Osteocyte (in vitro differentiated cells): ENCODE results near the gene TENM3. TPM values are rescaled to one million over a fixed set of nuclear protein-coding genes. Genes with fewer than 3 reads are reported as not detected.

Experiments used
- DNase-seq: peaks from one replicate; pipeline ENCODE4 v3.0.0; 2021; ENCODE audit warnings: mixed read lengths; ENCODE audit not compliant: unreplicated experiment; ENCODE audit errors: extremely low spot score
- H3K27ac Mint-ChIP-seq: one replicate; pipeline ENCODE4 v1.8.0; 2021; ENCODE audit warnings: mild to moderate bottlenecking, mixed read lengths; ENCODE audit not compliant: unreplicated experiment
- H3K27me3 Mint-ChIP-seq: one replicate; pipeline ENCODE4 v1.8.0; 2021; ENCODE audit warnings: mixed read lengths; ENCODE audit not compliant: unreplicated experiment
- H3K36me3 Mint-ChIP-seq: one replicate; pipeline ENCODE4 v1.8.0; 2021; ENCODE audit warnings: mixed read lengths; ENCODE audit not compliant: unreplicated experiment
- H3K4me1 Mint-ChIP-seq: one replicate; pipeline ENCODE4 v1.8.0; 2021; ENCODE audit warnings: mixed read lengths; ENCODE audit not compliant: unreplicated experiment
- H3K4me3 Mint-ChIP-seq: one replicate; pipeline ENCODE4 v1.8.0; 2021; ENCODE audit warnings: mild to moderate bottlenecking, moderate library complexity, mixed read lengths; ENCODE audit not compliant: unreplicated experiment
- H3K9me3 Mint-ChIP-seq: one replicate; pipeline ENCODE4 v1.8.0; 2021; ENCODE audit warnings: mixed read lengths; ENCODE audit not compliant: unreplicated experiment
- CTCF ChIP-seq: fragments of 200-600 bp; sonication (generic); IDR thresholded peaks from 2 replicates; pipeline ENCODE4 v1.5.0; 2021; ENCODE audit warnings: antibody characterized with exemption, mild to moderate bottlenecking, moderate library complexity
- total RNA-seq: library from RNA; stranded (reverse); gene quantifications from 2 replicates; pipeline ENCODE4 v1.2.1, GENCODE V29; 2021

Gene TENM3
- total RNA-seq, 1 donor from 2014 or later, result 78.3 TPM

GRCh38 chr4:182839256-182839655 is 596.1 kb downstream of the TENM3 start:
- no peaks in the 10 kb centered on the region for H3K9me3 Mint-ChIP-seq
- no peak overlapping the region for H3K27ac Mint-ChIP-seq
- TF ChIP-seq CTCF, result no peak
- no peaks in the 10 kb centered on the region for H3K36me3 Mint-ChIP-seq
- no peaks in the 10 kb centered on the region for H3K4me1 Mint-ChIP-seq
- peaks cover 12% of the 10 kb centered on the region for H3K27me3 Mint-ChIP-seq
- H3K4me3 Mint-ChIP-seq, result no peak overlapping the region
- no peak for DNase-seq

- Mint-ChIP-seq H3K4me1 (no peaks in the 10 kb centered on the region), H3K4me3 (no peak overlapping the region), H3K27ac (no peak overlapping the region), H3K9me3 (no peaks in the 10 kb centered on the region), H3K27me3 (peaks cover 12% of the 10 kb centered on the region), H3K36me3 (no peaks in the 10 kb centered on the region)
- DNase-seq, result no peak
- TF ChIP-seq CTCF, result no peak
Observed at GRCh38 chr4:182840108-182840507, 596.9 kb downstream of the TENM3 start.

GRCh38 chr4:182842104-182842600 is 599.0 kb downstream of the TENM3 start:
- no peak for TF ChIP-seq CTCF
- H3K4me1 Mint-ChIP-seq, result no peaks in the 10 kb centered on the region

GRCh38 chr4:182842759-182843390 is 599.7 kb downstream of the TENM3 start:
- no peak overlapping the region for H3K4me3 Mint-ChIP-seq
- no peaks in the 10 kb centered on the region for H3K9me3 Mint-ChIP-seq
- H3K27ac Mint-ChIP-seq, result no peak overlapping the region
- no peaks in the 10 kb centered on the region for H3K4me1 Mint-ChIP-seq
- TF ChIP-seq CTCF, result no peak
- no peaks in the 10 kb centered on the region for H3K36me3 Mint-ChIP-seq
- no peak for DNase-seq
- peaks cover 2% of the 10 kb centered on the region for H3K27me3 Mint-ChIP-seq

More at GRCh38 chr4:182842104-182842600, 599.0 kb downstream of the TENM3 start:
- H3K9me3 Mint-ChIP-seq, result no peaks in the 10 kb centered on the region
- H3K27me3 Mint-ChIP-seq, result peaks cover 2% of the 10 kb centered on the region
- no peak overlapping the region for H3K4me3 Mint-ChIP-seq
- H3K27ac Mint-ChIP-seq, result no peak overlapping the region
- H3K36me3 Mint-ChIP-seq, result no peaks in the 10 kb centered on the region
- no peak for DNase-seq

- Mint-ChIP-seq H3K4me1 (no peaks in the 10 kb centered on the region), H3K27me3 (no peaks in the 10 kb centered on the region), H3K9me3 (no peaks in the 10 kb centered on the region), H3K4me3 (no peak overlapping the region), H3K36me3 (no peaks in the 10 kb centered on the region), H3K27ac (no peak overlapping the region)
- TF ChIP-seq CTCF, result no peak
- DNase-seq, result no peak
Observed at GRCh38 chr4:182843808-182844325, 600.7 kb downstream of the TENM3 start.
